ENCODE results near the gene WNT9B.

WNT9B gene

DNA sequence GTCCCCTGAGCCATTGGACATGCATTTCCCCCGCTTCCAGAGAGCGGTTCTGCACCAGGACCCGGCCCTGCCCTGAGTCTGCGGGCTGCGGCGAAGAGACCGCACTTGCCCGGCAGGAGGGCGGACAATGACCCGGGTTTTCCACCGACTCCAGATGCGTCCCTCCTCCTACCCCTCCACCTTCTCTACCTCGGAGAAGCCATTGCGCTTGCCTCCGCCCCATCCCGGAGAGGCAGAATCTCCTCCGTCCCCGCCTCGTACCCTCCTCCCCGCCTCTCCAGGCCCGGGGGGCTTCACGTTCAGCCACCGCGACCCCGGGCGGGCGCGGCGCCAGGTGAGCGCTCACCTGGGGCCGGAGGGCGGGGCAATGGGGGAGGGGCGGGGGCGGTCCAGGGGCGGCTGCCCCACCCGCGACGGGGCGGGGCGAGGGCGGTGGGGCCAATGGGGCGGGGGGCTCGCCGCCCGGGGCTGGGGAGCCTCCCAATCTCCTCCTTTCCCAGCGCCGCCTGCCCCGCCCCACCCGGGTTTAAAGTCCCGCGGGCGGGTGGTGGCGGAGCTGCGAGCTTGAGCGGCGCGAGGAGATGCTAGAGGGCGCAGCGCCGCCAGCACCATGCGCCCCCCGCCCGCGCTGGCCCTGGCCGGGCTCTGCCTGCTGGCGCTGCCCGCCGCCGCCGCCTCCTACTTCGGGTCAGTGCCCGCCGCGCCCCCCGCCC is at the start of gene WNT9B:
Gene WNT9B, plus strand, starts transcription at position 555 of the 713 bp plus-strand sequence. Its CDS starts 56 bp downstream, at position 611.
- DNase-seq = no peak

- no peak for DNase-seq
Observed at GRCh38 chr17:46802800-46803199, 48.6 kb upstream of the WNT9B start.

DNA sequence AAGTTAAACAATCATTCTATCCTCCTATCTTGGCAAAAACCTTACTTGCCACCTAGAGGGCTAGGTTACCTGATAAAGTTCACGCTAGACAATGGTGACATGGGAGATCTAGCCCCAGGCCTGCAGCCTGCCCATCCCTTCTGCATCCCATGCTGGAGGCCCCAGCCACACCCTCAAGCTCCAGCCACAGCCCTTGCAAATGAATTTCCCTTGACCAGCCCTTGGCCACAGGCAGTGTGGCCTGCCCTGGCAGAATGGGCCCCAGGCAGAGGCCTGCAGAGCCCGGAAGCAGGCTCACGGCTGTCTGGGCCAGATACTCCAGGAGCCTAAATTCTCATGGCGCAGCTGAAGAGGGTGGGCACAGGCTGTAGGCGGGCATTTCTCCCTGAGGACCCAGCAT is 47.8 kb upstream of the WNT9B start:
- no peak for DNase-seq

DNA sequence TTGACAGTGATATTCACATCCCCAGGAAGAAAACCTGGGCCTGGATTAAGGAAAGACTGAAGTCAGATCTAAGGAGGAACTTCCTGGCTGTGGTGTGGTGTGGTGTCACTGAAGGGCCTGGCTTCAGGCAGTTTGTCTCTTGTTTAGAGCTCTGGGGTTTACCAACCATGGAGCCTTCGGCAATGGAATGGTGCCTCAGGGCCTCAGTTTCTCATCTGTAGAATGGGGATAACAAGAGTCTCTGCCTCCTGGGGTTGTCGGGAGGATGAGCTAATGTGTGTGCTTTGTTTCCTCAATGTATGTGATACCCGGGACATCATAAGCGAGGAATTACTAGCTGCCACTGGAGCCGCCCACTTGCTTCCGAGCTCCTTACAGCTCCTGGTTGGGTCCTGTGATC is 45.6 kb upstream of the WNT9B start:
- DNase-seq = no peak

DNA sequence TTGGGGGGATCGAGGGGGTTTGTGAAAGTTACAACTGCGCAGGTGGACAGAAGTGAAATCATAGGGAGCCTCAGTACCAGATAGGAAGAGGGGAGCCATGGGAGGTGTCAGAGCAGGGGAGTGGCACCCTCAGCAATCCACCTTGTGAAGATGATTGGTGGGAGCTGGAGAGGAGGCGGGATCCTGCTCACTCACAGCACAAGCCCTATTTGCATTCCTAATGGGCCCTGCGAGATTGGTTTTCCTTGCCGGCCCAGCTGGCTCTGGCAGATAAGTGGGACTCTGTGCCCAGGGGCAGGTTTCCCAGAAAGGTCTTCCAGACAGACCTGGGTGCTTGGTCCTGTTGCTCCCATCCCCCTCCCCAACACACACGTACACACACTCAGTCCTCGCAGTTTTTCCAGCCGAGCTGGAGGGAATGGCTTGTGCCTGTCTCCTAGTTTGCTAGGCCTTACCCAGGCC is 42.2 kb upstream of the WNT9B start:
- no peak for DNase-seq

DNA sequence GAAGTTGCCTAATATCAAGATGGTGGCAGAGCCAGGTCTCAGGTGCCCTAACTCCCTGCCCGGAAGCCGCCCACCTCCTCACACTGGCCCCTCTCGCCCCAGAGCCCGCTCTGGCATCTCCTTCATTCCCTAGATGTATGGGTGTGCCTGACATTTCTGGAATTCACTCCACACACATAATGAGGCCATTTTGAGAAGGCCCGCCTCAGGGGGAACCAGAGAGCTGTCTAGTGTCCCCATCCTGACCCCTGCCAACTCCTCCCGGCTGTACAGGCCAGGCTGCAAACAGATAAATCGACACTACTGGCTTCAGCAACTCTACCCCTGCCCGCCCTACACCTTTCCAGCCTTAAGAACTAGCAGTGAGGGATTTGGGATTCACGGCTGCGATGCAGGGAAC is 40.5 kb upstream of the WNT9B start:
- DNase-seq = no peak

DNA sequence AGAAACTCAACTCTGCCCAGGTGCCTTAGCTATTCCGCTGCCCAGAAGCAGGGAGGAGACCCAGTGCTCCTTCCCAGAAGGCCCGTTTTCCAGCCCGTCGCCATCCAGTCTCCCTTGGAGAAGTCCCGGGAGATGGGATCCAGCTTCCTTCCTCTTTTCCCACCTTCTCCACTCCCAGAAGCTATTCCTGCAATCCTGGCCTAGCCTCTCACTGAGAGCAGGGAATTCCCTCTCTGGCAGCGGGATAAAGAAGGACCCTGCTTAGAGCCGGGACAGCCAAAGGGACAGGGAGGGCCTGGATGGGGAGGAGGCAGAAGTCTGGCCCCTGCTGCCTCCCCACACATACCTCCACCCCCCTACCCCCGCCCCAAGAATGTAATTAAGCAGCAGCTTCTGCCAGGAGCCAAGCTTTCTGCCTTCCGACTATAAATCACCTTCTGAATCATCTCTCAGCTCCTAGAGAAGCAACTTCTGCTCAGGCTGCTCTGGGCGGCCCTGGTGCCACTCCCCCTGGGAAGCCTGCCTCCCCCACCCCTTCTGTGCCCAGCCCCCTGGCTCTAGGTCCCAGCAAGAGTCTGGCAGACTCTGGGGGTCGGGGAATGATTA is 39.3 kb upstream of the WNT9B start:
- no peak for DNase-seq

GRCh38 chr17:46812624-46813318 is 38.6 kb upstream of the WNT9B start:
- no peak for DNase-seq

GRCh38 chr17:46813920-46814319 is 37.5 kb upstream of the WNT9B start:
- no peak for DNase-seq

DNA sequence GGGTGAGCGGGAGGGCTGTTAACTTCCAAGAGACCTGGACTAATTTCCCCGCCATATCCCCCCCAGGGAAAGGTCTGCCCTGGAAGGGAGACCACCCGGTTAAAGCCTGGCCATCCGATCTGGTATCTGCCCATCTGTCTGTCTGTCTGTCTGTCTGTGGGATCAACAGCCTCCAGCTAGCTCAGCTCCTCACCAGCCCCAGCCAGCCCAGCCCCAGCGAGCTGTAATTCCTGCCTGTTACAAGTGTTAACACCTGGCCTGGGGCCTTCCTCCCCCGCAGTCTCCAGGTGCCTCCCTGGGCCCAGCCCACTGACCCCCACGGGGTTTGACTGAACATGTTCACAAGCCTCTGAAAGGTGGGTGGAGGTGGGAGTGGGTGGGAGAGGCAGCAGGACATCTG is 36.9 kb upstream of the WNT9B start:
- no peak for DNase-seq

DNA sequence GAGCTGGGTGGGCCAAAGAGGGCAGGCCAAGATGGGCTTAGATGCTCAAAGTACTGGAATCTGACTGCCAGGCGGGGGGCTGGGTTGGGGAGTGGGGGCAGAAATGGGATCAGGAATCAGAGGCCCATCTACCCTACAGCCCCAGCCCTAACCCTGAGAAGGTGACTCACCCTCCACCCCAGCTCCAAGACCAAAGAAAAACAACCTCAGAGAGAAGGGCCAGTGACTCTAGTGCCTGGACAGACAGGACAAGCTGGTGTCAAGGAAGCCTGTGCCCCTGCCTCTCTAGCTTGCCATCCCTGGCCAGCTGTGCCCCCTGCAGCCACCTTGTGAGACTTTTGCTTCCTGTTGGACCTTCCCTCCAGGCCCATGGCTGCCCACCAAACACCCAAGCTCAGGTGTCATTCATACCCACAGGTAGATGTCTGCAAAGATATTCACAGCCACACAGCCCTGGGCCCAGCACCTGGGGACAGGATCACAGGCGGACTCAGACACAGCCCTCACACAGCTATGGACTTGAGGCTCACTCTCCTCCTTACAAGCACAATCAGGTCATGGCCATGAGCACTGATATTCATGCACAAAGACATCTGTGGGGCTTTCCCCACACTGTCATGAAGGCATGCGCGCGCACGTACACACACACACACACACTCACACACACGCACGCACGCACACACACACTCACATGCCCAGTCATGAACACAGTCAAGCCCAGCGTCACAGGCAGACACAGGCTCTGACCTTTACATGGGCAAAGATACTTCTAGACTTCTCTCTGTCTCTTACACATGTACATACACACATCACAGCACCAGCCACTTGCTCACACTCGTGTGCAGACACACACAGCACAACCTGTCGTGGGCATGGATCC is 35.7 kb upstream of the WNT9B start:
- no peak for DNase-seq

- no peak for DNase-seq
Observed at GRCh38 chr17:46817151-46817900, 34.1 kb upstream of the WNT9B start.

DNA sequence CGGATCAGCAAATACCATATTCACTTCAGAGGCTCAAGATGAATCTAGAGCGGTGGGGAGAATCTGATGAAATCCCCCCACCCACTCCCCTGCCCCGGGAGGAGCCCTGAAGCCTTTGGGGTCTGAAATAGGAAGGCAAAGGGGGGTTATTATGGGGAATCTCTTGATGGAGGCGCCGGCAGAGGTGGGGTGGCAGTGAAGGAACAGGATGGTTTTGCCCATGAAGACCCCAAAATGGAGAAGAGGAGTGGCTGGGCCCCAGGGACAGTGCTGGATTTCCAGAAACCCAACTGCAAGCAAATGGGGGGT is 33.5 kb upstream of the WNT9B start:
- no peak for DNase-seq

DNA sequence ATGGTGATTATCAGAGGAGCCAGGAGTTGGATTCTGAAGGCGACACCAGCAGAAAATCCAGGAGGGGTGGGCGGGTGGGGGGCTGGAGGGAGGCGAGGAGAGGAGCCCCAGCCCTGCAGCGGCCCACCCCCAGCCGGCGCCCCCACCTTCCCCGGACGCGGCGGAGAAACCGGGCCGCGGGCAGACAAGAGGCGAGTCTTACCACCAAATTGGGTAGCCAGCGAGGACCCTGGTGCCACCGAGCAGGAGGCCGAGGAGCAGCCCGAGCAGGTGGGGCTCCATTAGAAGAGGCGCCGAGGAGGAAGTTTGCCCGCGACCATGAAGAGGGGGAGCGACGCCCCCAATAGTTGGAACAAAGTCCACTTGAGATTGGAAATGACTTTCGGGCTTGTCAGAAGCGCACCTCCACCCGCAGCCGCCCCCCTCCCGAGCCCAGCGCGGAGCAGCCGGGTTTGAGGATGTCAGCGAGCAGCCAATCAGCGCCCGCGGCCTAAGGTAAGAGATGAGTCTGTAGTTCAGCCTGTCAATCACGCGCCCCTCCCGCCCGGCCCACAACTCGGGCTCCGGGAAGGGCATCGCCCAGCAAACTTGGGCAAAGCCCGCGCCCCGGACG is 33.0 kb upstream of the WNT9B start, which contains the start of gene WNT3:
Gene WNT3, minus strand, starts transcription at position 377 of the 613 bp plus-strand sequence. Its CDS starts 95 bp downstream, at position 282.
- DNase-seq = no peak

DNA sequence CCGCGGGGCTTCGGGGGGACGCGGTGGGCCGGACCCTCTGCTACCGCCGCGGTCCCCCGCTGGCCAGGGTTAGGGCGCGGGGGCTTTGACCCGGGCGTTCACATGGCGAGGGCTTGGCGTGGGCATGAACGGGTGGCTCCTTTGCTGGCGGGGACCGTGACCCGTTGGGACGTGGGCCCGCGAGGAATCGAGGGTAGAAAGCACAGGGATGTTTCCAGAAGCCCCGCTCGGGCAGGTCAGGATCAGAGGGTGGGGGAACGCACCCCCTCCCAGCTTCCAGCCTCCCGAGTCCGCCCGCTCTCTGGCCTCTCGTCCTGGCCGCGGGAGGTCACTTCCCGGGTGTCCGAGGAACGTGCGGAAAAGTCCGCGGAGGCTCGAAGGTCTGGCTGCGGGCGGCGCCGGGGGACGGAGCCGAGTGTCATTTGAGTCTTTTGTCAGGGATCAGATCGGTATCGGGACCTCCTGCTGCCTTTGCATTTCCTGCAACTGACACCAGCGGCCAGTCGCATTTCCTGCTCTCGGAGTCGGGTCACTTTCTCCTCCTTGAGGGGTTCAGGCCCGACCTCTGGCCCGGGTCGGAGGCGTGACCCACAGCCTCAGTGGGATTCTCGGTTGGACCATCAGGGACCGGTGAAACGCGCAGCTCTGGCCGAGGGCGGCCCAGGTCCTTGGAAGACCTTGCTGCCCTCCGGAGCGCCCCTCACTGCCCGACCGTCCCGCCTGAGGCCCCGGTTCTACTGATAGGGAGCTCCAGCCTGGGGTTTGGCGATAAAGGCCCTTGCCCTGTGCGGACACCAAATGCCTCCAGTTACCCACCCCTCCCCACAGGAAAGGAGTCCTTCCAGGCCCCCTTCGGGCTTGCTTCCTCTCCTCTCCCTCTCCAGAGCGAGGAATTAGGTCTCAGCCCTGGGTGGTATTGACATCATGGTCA is 32.2 kb upstream of the WNT9B start:
- DNase-seq = no peak

- DNase-seq = no peak
Observed at GRCh38 chr17:46819906-46820351, 31.5 kb upstream of the WNT9B start.

DNA sequence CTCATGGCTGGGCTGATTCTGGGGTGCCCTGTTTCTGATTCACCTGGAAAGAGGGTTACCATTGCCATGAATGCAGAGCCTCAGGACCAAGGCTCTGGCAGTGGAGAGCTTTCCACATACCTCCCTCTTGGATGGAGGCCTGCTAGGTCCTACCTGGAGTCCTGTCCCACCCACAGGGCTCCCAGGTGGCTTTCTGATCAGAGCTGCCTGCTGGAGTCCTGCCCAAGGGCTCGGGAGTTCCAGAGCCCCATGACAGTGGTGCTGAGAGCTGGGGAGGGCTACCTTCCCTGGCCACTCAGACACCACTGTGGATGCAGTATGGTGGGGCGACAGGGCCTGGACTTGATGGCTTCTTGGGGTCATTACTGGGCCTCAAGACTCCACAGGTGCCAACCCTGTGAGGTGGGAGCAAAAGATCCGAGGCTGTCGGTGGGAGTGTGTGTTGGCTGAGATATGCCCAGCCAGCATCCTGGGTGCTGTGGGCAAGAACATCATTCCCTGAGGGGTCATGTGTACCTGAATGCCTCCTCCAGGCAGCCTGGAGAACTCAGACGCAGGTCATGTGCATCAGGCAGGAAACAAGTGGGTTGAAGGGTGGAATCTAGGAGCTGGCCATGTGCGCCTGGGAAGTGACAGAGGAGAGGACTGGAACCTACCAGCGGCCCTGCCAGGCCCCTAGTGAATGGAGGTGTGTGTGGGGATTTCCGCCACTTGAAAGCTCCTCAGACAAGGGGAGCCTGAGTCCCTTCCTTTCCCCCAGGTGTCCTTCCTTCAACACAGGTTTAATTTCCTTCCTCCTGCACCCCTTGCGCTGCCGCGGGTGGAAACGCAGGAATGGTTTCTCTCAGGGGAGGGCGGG is 30.6 kb upstream of the WNT9B start:
- no peak for DNase-seq

GRCh38 chr17:46821482-46822387 is 29.6 kb upstream of the WNT9B start:
- no peak for DNase-seq

All from NCI-H2029 treated with DMSO at 0.1 percent for 48 hours (cell line).